ENCODE results near the gene CAPN3.

CAPN3 gene

GRCh38 chr15:42450425-42450790 lies 91.1 kb downstream of the CAPN3 start:
- DNase-seq (ENCODE audit: low read depth) = no peak
- H3K4me3 ChIP-seq (ENCODE audit: control insufficient read depth, low read depth, low read length) = no peak overlapping the region
- no peak for TF ChIP-seq CTCF (IDR thresholded peaks at IDR 0.05; ENCODE audit: control insufficient read depth, insufficient read depth, low read depth, low read length, missing control alignments)

GRCh38 chr15:42453826-42454225 lies 94.5 kb downstream of the CAPN3 start:
- H3K4me3 ChIP-seq (ENCODE audit: control insufficient read depth, low read depth, low read length) = no peak overlapping the region
- no peak for DNase-seq (ENCODE audit: low read depth)
- no peak for TF ChIP-seq CTCF (IDR thresholded peaks at IDR 0.05; ENCODE audit: control insufficient read depth, insufficient read depth, low read depth, low read length, missing control alignments)

- TF ChIP-seq CTCF (IDR thresholded peaks at IDR 0.05; ENCODE audit: control insufficient read depth, insufficient read depth, low read depth, low read length, missing control alignments) = no peak
Observed at GRCh38 chr15:42456531-42456930, 97.2 kb downstream of the CAPN3 start.

GRCh38 chr15:42456971-42457370 lies 97.7 kb downstream of the CAPN3 start:
- DNase-seq (ENCODE audit: low read depth) = no peak
- H3K4me3 ChIP-seq (ENCODE audit: control insufficient read depth, low read depth, low read length) = no peak overlapping the region; the same call in 1 of the 2 replicates

More at GRCh38 chr15:42456531-42456930, 97.2 kb downstream of the CAPN3 start:
- H3K4me3 ChIP-seq (ENCODE audit: control insufficient read depth, low read depth, low read length) = no peak overlapping the region
- no peak for DNase-seq (ENCODE audit: low read depth)

GRCh38 chr15:42457445-42458442 lies 98.4 kb downstream of the CAPN3 start:
- no peak for TF ChIP-seq CTCF (IDR thresholded peaks at IDR 0.05; ENCODE audit: control insufficient read depth, insufficient read depth, low read depth, low read length, missing control alignments)
- peak; percentile 80 for DNase-seq (ENCODE audit: low read depth)
- no peak overlapping the region; the same call in 1 of the 2 replicates for H3K4me3 ChIP-seq (ENCODE audit: control insufficient read depth, low read depth, low read length)

More at GRCh38 chr15:42456971-42457370, 97.7 kb downstream of the CAPN3 start:
- no peak for TF ChIP-seq CTCF (IDR thresholded peaks at IDR 0.05; ENCODE audit: control insufficient read depth, insufficient read depth, low read depth, low read length, missing control alignments)

- DNase-seq (ENCODE audit: low read depth) = no peak
Observed at GRCh38 chr15:42461261-42461660, 102.0 kb downstream of the CAPN3 start.

More at GRCh38 chr15:42461261-42461660, 102.0 kb downstream of the CAPN3 start:
- TF ChIP-seq CTCF (IDR thresholded peaks at IDR 0.05; ENCODE audit: control insufficient read depth, insufficient read depth, low read depth, low read length, missing control alignments) = no peak
- H3K4me3 ChIP-seq (ENCODE audit: control insufficient read depth, low read depth, low read length) = no peak overlapping the region

All from AG09309 (cell line).